ENCODE measurements around the gene RASL10B. TPM values are rescaled to one million over a fixed set of nuclear protein-coding genes. Genes with fewer than 3 reads are reported as not detected.
A peak's percentile ranks its signal among the peaks of the same experiment; 100 is the strongest.

Gene RASL10B
- total RNA-seq, 1 experiment from 2014 or later, result 4.3 TPM

GRCh38 chr17:35730400-35731005, 936 bp upstream of the RASL10B start:
- POLR2A ChIA-PET, result no interaction called here
- H3K27me3 ChIP-seq (ENCODE audit: control insufficient read depth, insufficient read depth, low read length), result no peaks in the 10 kb centered on the region

More at GRCh38 chr17:35730400-35731005, 936 bp upstream of the RASL10B start:
- peaks cover 11% of the 10 kb centered on the region for H3K4me1 ChIP-seq (ENCODE audit: control insufficient read depth, insufficient read depth, low read length)
- DNase-seq (ENCODE audit: low read depth, low spot score) (no peak), ATAC-seq (peak; percentile 18; the same call in 1 of the 2 replicates)
- H3K4me3 ChIP-seq (ENCODE audit: low read depth in 2 of 2, low read length in 2 of 2), result no peak overlapping the region
- BruUV-seq (replicated peaks), result no TSS peak
- H3K27ac ChIP-seq (ENCODE audit: low read length), result no peak overlapping the region
- no peaks in the 10 kb centered on the region for H3K36me3 ChIP-seq (ENCODE audit: control insufficient read depth, insufficient read depth, low read length)
- CTCF ChIA-PET, result interaction anchor here (2.2 kb wide), 1 partner anchor 17 kb away, joined by 8 read pairs; no protein-coding TSS in a partner anchor
- in situ Hi-C loops (cut with HindIII; ENCODE audit: low pct_unique_long_range_greater_than_20kb, low sequenced_read_pairs), result no loop called here
- TF ChIP-seq TCF7L2 (IDR thresholded peaks at IDR 0.05; ENCODE audit: low read depth, low read length) (no peak), REST (IDR thresholded peaks at IDR 0.05; ENCODE audit: insufficient read depth in 1 of 2, low read depth in 2 of 2, low read length in 1 of 2) (no peak), SIN3A (IDR thresholded peaks at IDR 0.05; ENCODE audit: borderline replicate concordance, insufficient read depth, low read depth, low read length) (no peak), POLR2AphosphoS5 (IDR thresholded peaks at IDR 0.05; ENCODE audit: low read depth, low read length) (no peak), CTCF (IDR thresholded peaks at IDR 0.05) (no peak)
- intact Hi-C loops (cut with micrococcal nuclease; ENCODE audit: unreplicated experiment), result no loop called here
- no peaks in the 10 kb centered on the region for H3K9me3 ChIP-seq (ENCODE audit: control insufficient read depth, insufficient read depth, low read depth, low read length)

Data from Panc1 (cell line).